ENCODE measurements around the gene EPG5.

GRCh38 chr18:45962461-45962860, 4.7 kb downstream of the EPG5 start:
- TF ChIP-seq CTCF (IDR thresholded peaks at IDR 0.05) (no peak), POLR2AphosphoS5 (IDR thresholded peaks at IDR 0.05; ENCODE audit: low read depth, low read length) (no peak)

Data from Panc1 (cell line).